Central memory CD4-positive, alpha-beta T cell (primary cell): Measurements from ENCODE around the gene CAMKMT.
"Not testable (repeated sequence)": the region's sequence is repeated elsewhere in the genome, so short reads cannot be mapped to it uniquely, and the experiment has no call there.

ENCODE experiments used
- DNase-seq: peaks from one replicate; pipeline ENCODE4 v3.0.0; 2022

The CAMKMT gene

GRCh38 chr2:44559108-44559507 is 197.4 kb downstream of the CAMKMT start:
- DNase-seq = no peak

- DNase-seq = no peak
Measured at GRCh38 chr2:44560352-44560751, 198.6 kb downstream of the CAMKMT start.

GRCh38 chr2:44560941-44561340 is 199.2 kb downstream of the CAMKMT start:
- DNase-seq = no peak

- no peak for DNase-seq
Measured at GRCh38 chr2:44562737-44563136, 201.0 kb downstream of the CAMKMT start.

GRCh38 chr2:44564752-44565151 is 203.0 kb downstream of the CAMKMT start:
- no peak for DNase-seq

- DNase-seq = no peak
Measured at GRCh38 chr2:44566059-44566458, 204.3 kb downstream of the CAMKMT start.

GRCh38 chr2:44569491-44569890 is 207.7 kb downstream of the CAMKMT start:
- DNase-seq = no peak

GRCh38 chr2:44570271-44570670 is 208.5 kb downstream of the CAMKMT start:
- no peak for DNase-seq

- DNase-seq = no peak
Measured at GRCh38 chr2:44570777-44571176, 209.0 kb downstream of the CAMKMT start.

GRCh38 chr2:44572196-44572900 is 210.6 kb downstream of the CAMKMT start:
- no peak for DNase-seq

GRCh38 chr2:44573996-44574395 is 212.2 kb downstream of the CAMKMT start:
- DNase-seq = no peak

- DNase-seq = no peak
Measured at GRCh38 chr2:44578471-44579093, 216.8 kb downstream of the CAMKMT start.

GRCh38 chr2:44579115-44579836 is 217.5 kb downstream of the CAMKMT start:
- no peak for DNase-seq

GRCh38 chr2:44579837-44580230 is 218.1 kb downstream of the CAMKMT start:
- DNase-seq = no peak

GRCh38 chr2:44580875-44581515 is 219.2 kb downstream of the CAMKMT start:
- DNase-seq = no peak

GRCh38 chr2:44582363-44583008 is 220.7 kb downstream of the CAMKMT start:
- no peak for DNase-seq

- not testable (repeated sequence) for DNase-seq
Measured at GRCh38 chr2:44595615-44596014, 233.9 kb downstream of the CAMKMT start.

- DNase-seq = no peak
Measured at GRCh38 chr2:44596537-44597320, 235.0 kb downstream of the CAMKMT start.

- DNase-seq = no peak
Measured at GRCh38 chr2:44598330-44599119, 236.8 kb downstream of the CAMKMT start.

GRCh38 chr2:44599130-44599529 is 237.4 kb downstream of the CAMKMT start:
- DNase-seq = no peak

- no peak for DNase-seq
Measured at GRCh38 chr2:44602446-44602845, 240.7 kb downstream of the CAMKMT start.
